Thyroid gland (tissue), 4 donors: Measurements from ENCODE around the gene IFT81.

Experiments used
- CTCF ChIP-seq, 6 experiments: fragments of 200-600 bp in 3 of 6; fragments of 450-650 bp in 3 of 6; sonication (generic) in 3 of 6; IDR thresholded peaks; one replicate each; pipeline ENCODE4 v1.5.1; 2016 to 2019; ENCODE audit warnings: antibody characterized with exemption in 6 of 6, mild to moderate bottlenecking in 2 of 6, inconsistent platforms in 1 of 6, moderate library complexity in 1 of 6
- POLR2A ChIP-seq, 2 donors: fragments of 450-650 bp; IDR thresholded peaks; one replicate each; pipeline ENCODE4 v1.6.1; 2017; ENCODE audit warnings: antibody characterized with exemption in 2 of 2, mild to moderate bottlenecking in 2 of 2, moderate library complexity in 1 of 2

DNA sequence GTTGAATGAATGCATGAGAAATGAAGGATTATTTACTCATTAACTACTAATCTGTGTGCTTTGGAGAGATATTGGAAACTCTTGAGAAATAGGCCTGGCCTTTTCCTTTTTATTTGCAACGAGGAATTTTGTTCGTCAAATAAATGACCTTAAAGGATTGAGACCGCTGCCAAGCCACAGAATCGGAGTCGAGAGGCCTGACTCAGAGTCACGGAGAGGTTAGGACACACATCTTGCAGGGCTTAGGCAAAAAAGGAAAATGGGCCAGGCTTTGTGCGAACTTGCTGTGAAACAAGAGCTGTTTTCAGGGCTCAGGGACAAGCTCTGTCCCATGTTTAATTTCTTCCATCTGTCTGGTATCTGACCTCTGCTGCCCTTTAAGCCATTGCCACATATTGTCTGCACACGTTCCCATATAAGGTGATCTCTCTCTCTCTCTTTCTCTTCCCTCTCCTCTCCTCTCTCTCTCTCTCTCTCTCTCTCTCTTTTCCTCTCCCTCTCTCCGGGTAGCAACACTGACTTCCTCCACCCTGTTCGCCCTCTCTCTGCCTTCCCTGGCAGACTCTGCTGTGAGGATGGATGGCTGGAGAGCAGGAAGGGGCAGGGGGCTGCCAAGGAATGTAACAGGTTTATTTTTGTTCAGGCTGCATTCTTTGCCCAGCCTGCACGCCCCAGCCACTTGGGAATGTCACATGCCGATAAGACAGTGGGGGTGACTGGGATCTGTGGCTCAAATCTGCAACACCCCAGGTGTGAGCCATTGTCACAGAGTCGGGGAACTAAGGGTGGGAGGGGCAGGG, 14.9 kb upstream of the IFT81 start:
- TF ChIP-seq CTCF (IDR thresholded peaks at IDR 0.05) (peak in 3 of 6 experiments; percentile 35 to 45 (median 37)), POLR2A (IDR thresholded peaks at IDR 0.05) (no peak)
